ENCODE measurements around the gene NUDT1.

- TF ChIP-seq CTCF (IDR thresholded peaks at IDR 0.05; ENCODE audit: insufficient read depth, low read length, poor library complexity, severe bottlenecking): no peak
- TF ChIP-seq EZH2phosphoT487 (conservative IDR thresholded peaks at IDR 0.05; ENCODE audit: low read length): no peak
These were observed 15.1 kb downstream of the NUDT1 start for GRCh38 chr7:2257046-2257551.

Data from SU-DHL-6 (cell line).